Measurements from ENCODE around the gene HMOX1.

- TF ChIP-seq POLR2A (IDR thresholded peaks at IDR 0.05) (peak in 1 of 3 donors; percentile 37), POLR2AphosphoS5 (IDR thresholded peaks at IDR 0.05) (peak in 2 of 3 donors; percentile 26 to 91)
- TF ChIP-seq, protein P1, sequence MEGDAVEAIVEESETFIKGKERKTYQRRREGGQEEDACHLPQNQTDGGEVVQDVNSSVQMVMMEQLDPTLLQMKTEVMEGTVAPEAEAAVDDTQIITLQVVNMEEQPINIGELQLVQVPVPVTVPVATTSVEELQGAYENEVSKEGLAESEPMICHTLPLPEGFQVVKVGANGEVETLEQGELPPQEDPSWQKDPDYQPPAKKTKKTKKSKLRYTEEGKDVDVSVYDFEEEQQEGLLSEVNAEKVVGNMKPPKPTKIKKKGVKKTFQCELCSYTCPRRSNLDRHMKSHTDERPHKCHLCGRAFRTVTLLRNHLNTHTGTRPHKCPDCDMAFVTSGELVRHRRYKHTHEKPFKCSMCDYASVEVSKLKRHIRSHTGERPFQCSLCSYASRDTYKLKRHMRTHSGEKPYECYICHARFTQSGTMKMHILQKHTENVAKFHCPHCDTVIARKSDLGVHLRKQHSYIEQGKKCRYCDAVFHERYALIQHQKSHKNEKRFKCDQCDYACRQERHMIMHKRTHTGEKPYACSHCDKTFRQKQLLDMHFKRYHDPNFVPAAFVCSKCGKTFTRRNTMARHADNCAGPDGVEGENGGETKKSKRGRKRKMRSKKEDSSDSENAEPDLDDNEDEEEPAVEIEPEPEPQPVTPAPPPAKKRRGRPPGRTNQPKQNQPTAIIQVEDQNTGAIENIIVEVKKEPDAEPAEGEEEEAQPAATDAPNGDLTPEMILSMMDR (IDR thresholded peaks at IDR 0.05 in 8 of 11, conservative IDR thresholded peaks at IDR 0.05 in 3 of 11), result no peak
Observed at GRCh38 chr22:35390933-35391332, 10.0 kb downstream of the HMOX1 start.

All from spleen (tissue), 7 donors.